NB4 (cell line): Measurements from ENCODE around the gene MBD4.

Experiments used
- MYC ChIP-seq: IDR thresholded peaks from 2 replicates; pipeline ENCODE4 v1.6.1; 2011; ENCODE audit warnings: low read depth, low read length
- POLR2A ChIP-seq: IDR thresholded peaks from 2 replicates; pipeline ENCODE4 v1.6.1; 2011; ENCODE audit warnings: mild to moderate bottlenecking; ENCODE audit not compliant: insufficient read length; ENCODE audit errors: extremely low read depth
- TF ChIP-seq, protein P1 (sequence below): IDR thresholded peaks from one replicate; pipeline ENCODE4 v1.5.1; 2012; ENCODE audit warnings: low read depth, low read length

- TF ChIP-seq, protein P1, sequence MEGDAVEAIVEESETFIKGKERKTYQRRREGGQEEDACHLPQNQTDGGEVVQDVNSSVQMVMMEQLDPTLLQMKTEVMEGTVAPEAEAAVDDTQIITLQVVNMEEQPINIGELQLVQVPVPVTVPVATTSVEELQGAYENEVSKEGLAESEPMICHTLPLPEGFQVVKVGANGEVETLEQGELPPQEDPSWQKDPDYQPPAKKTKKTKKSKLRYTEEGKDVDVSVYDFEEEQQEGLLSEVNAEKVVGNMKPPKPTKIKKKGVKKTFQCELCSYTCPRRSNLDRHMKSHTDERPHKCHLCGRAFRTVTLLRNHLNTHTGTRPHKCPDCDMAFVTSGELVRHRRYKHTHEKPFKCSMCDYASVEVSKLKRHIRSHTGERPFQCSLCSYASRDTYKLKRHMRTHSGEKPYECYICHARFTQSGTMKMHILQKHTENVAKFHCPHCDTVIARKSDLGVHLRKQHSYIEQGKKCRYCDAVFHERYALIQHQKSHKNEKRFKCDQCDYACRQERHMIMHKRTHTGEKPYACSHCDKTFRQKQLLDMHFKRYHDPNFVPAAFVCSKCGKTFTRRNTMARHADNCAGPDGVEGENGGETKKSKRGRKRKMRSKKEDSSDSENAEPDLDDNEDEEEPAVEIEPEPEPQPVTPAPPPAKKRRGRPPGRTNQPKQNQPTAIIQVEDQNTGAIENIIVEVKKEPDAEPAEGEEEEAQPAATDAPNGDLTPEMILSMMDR: no peak
- TF ChIP-seq MYC (no peak), POLR2A (no peak)
Observed at GRCh38 chr3:129415830-129416229, 23.9 kb downstream of the MBD4 start.
